GM12873 (cell line): ENCODE data around the gene BCDIN3D.

Experiments
- TF ChIP-seq, protein P1 (sequence below): IDR thresholded peaks from 2 replicates; pipeline ENCODE4 v1.5.1; 2012; ENCODE audit warnings: low read depth, mild to moderate bottlenecking, moderate library complexity, low read length, control low read depth; ENCODE audit not compliant: insufficient read depth; ENCODE audit errors: missing control alignments

Gene BCDIN3D

DNA sequence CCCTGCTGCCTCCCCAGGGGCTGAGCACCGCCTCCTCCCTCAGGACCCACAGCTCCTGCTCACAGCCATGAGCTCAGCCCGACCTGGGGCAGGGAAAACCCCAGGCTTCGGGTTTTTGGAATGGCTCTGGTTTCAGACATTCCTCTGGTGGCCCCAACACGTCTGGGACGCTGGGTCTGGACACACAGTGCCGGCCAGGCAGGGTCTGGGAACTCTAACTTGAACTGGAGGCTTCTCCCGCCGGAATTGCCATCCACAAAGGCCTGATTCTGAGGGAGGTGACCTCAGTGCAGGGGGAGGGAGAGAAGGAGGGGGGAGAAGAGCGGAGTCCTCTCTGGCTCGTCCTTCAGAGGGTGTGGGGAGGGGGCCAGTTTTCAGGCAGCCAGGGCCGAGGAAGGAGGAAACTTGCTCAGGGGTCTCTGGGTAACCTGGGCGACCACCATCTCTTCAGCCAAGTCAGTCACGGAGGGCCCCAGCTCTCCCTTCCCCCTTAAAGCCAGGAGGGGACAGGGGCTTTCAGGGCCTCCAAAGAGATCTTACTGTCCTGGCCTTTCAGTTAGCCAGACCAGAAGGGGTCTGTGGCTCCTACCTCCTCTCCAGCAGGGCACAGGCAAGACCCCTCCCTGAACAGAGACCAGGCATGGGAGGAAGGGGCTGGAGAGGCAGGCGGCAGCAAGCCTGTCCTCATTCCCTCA lies 34.1 kb downstream of the BCDIN3D start:
- TF ChIP-seq, protein P1, sequence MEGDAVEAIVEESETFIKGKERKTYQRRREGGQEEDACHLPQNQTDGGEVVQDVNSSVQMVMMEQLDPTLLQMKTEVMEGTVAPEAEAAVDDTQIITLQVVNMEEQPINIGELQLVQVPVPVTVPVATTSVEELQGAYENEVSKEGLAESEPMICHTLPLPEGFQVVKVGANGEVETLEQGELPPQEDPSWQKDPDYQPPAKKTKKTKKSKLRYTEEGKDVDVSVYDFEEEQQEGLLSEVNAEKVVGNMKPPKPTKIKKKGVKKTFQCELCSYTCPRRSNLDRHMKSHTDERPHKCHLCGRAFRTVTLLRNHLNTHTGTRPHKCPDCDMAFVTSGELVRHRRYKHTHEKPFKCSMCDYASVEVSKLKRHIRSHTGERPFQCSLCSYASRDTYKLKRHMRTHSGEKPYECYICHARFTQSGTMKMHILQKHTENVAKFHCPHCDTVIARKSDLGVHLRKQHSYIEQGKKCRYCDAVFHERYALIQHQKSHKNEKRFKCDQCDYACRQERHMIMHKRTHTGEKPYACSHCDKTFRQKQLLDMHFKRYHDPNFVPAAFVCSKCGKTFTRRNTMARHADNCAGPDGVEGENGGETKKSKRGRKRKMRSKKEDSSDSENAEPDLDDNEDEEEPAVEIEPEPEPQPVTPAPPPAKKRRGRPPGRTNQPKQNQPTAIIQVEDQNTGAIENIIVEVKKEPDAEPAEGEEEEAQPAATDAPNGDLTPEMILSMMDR = no peak

DNA sequence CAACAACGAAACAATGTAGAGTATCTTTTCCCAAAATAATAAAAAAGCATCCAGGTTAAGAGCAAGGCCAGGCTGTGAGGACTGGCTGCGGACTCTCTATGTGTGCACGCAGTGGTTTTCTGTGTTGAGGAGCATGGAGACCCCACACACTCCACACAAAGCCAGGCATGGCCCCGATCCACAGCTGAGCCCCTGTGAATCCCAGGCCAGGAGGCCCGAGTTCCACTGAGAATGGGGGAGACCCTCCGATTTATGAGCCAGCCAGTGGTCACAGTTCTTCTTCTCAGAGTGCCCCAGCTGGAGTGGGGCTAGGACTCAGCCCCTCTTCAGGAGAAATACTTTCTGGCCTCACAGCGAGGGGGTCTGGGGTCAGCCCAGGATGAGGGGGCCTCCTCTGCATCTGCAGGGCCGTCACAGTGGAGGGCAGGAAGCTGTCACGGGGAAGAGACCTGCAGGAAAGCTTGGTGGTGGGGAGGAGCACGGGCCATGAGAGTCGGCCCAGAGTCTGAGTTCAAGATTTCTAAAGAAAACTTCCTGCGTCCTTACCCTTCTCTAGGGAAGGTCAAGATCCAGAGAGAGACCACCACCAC lies 34.8 kb downstream of the BCDIN3D start:
- TF ChIP-seq, protein P1 = no peak

DNA sequence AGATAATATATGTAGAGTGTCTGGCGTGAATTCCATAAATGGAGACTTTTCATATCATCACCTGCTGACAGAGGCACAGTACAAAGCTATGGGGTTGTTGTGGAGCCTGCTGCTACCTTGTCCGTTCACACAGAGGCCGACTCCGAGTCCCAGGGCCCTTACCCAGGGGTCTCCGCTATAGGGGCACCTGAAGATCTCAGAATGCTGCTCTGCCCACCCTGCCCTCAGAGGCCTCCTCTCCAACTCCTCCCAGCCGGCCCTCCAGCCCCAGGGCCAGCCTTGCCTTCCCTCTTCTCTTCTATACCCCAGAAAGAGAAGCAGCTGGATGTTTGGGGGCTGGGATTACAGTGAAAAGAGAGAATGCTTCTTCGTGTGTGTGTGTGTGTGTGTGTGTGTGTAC lies 36.0 kb downstream of the BCDIN3D start:
- TF ChIP-seq, protein P1 = no peak

DNA sequence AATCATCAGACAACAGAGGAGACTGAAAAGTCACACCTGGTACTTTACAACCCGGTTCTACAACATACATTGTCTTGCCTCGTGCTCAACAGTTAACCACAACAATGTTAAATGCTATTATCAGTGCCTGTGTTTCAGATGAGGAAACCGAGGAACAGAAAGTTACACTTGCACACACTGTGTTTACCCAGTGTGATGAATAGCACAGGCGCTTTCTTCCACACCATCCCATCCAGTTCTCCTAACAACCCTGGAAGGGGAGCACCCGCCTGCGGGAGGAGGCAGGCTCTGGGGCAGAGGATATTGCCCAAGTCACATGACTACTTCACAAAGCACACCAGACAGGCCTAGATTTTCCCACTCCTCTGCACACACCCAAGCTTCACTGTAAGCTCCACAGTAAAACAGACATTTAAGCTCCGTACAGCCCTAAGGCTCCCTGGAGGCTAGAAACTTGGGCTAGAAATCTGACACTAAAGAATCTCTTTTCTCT lies 36.5 kb downstream of the BCDIN3D start:
- TF ChIP-seq, protein P1 = no peak

DNA sequence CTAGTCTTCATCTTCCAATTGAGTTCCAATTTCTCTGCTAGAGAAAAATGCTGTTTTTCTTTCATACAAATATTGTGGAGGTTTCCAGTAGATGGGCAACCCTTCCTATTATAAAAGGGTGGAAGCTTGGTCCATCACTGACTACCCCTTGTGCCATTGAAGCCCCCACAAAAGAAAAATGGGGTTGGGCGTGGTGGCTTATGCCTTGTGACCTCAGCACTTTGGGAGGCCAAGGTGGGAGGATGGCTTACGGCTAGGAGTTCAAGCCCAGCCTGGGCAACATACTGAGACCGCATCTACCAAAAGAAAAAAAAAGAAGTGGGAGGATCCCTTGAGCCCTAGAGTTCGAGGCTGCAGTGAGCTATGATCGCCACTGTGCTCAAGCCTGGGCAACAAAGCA lies 37.5 kb downstream of the BCDIN3D start:
- TF ChIP-seq, protein P1 = no peak

DNA sequence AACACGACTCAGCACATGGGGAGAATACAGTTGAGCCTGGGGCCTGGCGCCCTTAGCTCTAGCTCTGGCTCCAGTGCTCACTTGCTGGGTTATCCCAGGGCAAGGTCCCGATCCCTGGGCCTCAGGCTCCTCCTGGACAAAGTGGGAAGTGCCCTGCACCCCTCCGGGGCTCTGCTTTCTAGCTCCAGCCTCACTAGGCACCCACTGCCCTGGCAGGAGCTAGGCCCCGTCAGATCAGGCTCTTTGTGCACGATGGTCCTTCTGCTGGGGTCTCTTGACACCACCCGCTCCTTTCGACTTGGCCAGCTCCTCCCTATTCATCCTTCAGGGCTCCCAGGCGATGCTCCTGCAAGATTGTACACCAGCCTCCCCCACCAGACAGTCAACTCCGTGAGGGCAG lies 38.1 kb downstream of the BCDIN3D start:
- TF ChIP-seq, protein P1 = no peak

DNA sequence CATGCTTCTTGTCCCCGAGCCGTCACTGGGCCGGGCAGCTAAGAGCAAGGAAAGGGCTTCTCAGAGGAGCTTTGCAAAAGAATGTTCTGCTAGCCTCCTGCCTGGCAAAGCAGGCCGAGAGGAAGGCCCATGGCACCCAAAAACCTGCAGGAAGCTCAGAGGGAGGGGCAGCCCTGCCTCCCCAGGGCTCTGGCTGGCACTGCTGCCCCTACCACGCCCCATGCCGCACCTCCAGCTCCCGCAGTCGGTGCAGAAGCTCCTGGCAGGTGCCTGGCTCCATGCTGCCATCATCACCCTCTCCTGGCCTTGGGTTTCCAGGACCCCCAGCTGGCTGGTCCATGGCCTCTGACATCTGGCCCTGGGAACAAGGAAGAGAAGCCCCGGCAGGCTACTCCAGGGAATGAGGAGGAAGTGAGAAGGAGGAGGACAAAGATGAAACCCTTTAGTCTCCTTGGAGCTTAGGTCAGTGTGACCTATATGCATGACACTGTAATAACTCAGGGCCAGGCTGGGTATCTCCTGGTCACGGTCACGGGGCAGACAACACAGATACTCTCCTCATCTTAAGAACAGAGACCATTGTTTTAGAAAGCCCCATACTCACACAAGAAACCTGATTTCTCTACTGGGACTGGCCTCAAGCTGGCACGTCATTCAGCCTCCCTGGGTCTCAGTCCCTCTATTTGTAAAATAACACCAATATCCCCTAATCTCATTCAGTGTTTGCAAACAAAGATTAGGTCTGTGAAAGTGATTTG lies 39.0 kb downstream of the BCDIN3D start:
- TF ChIP-seq, protein P1 = no peak
